NB4 (cell line): Measurements from ENCODE around the gene EXOC6B.
A peak's percentile ranks its signal among the peaks of the same experiment; 100 is the strongest.
"Not testable (repeated sequence)": the region's sequence is repeated elsewhere in the genome, so short reads cannot be mapped to it uniquely, and the experiment has no call there.

Experiments
- DNase-seq: peaks from one replicate; pipeline ENCODE4 v3.0.0; 2010; ENCODE audit warnings: low read depth
- H3K4me3 ChIP-seq: one replicate; pipeline ENCODE4 v1.5.1; 2011; ENCODE audit warnings: mild to moderate bottlenecking, low read depth, low read length, moderate library complexity
- CTCF ChIP-seq: IDR thresholded peaks from one replicate; pipeline ENCODE4 v1.5.1; 2012; ENCODE audit warnings: low read depth, low read length
- MAX ChIP-seq: IDR thresholded peaks from 2 replicates; pipeline ENCODE4 v1.6.1; 2011; ENCODE audit warnings: low read depth, low read length
- MYC ChIP-seq: IDR thresholded peaks from 2 replicates; pipeline ENCODE4 v1.6.1; 2011; ENCODE audit warnings: low read depth, low read length
- POLR2A ChIP-seq: IDR thresholded peaks from 2 replicates; pipeline ENCODE4 v1.6.1; 2011; ENCODE audit warnings: mild to moderate bottlenecking; ENCODE audit not compliant: insufficient read length; ENCODE audit errors: extremely low read depth

EXOC6B gene

GRCh38 chr2:72603481-72603880 lies 222.4 kb downstream of the EXOC6B start:
- H3K4me3 ChIP-seq: no peak overlapping the region
- no peak for DNase-seq
- TF ChIP-seq MAX (no peak), CTCF (no peak), POLR2A (no peak), MYC (no peak)

GRCh38 chr2:72602711-72603110 lies 223.1 kb downstream of the EXOC6B start:
- no peak for TF ChIP-seq MAX
- no peak for TF ChIP-seq MYC
- TF ChIP-seq POLR2A: no peak
- no peak for TF ChIP-seq CTCF
- no peak overlapping the region for H3K4me3 ChIP-seq
- no peak for DNase-seq

GRCh38 chr2:72602095-72602494 lies 223.7 kb downstream of the EXOC6B start:
- no peak overlapping the region for H3K4me3 ChIP-seq
- TF ChIP-seq POLR2A (no peak), MAX (no peak), CTCF (no peak), MYC (no peak)
- DNase-seq: no peak

- DNase-seq, H3K4me3 ChIP-seq: not testable (repeated sequence)
These were observed 242.0 kb downstream of the EXOC6B start for GRCh38 chr2:72583836-72584235.

GRCh38 chr2:72583376-72583775 lies 242.5 kb downstream of the EXOC6B start:
- TF ChIP-seq MYC (no peak), CTCF (no peak), MAX (no peak), POLR2A (no peak)
- DNase-seq: no peak
- no peak overlapping the region for H3K4me3 ChIP-seq

- DNase-seq: peak; percentile 13
- H3K4me3 ChIP-seq: no peak overlapping the region
- TF ChIP-seq MYC (no peak), CTCF (no peak)
These were observed 244.2 kb downstream of the EXOC6B start for GRCh38 chr2:72581560-72582181.
